ENCODE results near the gene EPHA1.
"Not testable (repeated sequence)": the region's sequence is repeated elsewhere in the genome, so short reads cannot be mapped to it uniquely, and the experiment has no call there.

EPHA1 gene

DNA sequence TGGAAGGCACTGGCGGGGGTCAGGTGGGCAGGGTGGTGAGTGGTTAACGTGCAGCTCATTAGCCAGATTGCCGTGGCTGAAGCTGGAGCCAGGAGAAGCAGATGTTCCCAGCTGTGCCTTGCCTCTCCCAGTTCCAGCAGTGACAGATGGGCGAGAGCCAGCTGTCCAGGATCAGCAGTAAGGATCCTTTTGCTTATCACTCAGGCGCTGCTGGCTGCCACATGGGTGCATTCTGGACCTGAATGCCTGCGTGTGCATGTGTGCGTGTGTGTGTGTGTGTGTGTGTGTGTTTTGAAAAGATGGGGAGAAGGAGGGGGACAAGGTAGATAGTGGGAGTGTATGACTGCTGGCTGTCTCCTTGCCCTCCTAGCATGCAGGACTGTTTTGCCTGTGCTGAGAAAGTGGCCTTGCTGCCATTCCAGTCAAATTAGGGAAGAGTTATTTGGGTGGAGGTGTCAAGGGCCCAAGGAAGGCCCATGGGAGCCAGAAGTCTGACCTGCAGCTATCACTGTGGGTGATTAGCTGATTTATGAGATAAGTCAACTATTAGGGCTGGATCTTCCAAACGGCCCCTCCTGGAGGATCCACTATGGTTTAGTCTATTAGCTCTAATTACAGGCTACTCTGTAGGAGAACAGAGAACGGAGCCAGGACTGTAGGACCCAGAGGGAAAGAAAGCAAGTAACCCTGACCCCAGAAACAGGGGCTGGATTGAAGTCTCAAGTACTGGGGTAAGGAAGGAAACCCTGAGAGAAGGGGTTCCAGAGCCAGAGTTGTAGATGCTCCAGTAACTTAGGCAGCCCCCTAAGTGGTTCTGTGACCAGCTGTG lies 3.3 kb downstream of the EPHA1 start:
- no peak for DNase-seq (ENCODE audit: low read depth)
- H3K4me3 ChIP-seq (ENCODE audit: control insufficient read depth, low read depth, low read length), result no peak overlapping the region
- TF ChIP-seq, protein P1, sequence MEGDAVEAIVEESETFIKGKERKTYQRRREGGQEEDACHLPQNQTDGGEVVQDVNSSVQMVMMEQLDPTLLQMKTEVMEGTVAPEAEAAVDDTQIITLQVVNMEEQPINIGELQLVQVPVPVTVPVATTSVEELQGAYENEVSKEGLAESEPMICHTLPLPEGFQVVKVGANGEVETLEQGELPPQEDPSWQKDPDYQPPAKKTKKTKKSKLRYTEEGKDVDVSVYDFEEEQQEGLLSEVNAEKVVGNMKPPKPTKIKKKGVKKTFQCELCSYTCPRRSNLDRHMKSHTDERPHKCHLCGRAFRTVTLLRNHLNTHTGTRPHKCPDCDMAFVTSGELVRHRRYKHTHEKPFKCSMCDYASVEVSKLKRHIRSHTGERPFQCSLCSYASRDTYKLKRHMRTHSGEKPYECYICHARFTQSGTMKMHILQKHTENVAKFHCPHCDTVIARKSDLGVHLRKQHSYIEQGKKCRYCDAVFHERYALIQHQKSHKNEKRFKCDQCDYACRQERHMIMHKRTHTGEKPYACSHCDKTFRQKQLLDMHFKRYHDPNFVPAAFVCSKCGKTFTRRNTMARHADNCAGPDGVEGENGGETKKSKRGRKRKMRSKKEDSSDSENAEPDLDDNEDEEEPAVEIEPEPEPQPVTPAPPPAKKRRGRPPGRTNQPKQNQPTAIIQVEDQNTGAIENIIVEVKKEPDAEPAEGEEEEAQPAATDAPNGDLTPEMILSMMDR (conservative IDR thresholded peaks at IDR 0.05; ENCODE audit: control insufficient read depth, insufficient read depth, low read depth, low read length), result no peak

DNA sequence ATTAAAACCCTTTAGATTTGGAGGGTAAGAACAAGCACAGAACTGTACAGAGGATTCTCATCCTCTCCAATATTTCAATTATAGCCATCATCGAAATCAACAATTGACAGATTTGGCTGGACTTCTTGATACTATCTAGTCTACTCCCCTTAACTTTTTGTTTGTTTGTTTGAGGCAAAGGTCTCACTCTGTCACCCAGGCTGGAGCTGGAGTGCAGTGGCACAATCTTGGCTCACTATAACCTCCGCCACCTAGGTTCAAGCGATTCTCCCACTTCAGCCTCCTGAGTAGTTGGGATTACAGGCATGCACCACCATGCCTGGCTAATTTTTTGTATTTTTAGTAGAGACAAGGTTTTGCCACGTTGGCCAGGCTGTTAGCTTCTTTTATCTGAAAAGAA lies 6.4 kb downstream of the EPHA1 start:
- not testable (repeated sequence) for H3K4me3 ChIP-seq (ENCODE audit: control insufficient read depth, low read depth, low read length); DNase-seq (ENCODE audit: low read depth)

DNA sequence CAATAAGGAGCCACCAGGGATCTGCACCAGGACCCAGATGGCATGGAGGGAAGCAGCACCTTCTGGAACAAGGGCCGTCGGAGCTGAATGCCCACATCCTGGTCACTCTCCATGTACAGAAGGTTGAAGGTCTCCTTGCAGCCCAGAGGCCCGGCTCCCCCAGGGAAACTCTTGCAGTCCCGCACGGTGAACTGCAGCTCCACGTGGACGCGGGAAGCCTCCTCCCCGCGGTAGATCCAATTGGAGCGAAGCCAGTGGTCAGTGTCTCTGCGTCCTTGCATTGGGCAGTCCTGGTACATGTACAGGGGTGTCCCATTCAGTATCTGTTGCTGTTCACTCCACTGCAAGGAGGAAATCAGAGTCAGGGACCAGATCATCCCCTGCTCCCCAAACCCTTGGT lies 7.4 kb downstream of the EPHA1 start:
- no peak for DNase-seq (ENCODE audit: low read depth)
- no peak overlapping the region for H3K4me3 ChIP-seq (ENCODE audit: control insufficient read depth, low read depth, low read length)
- TF ChIP-seq, protein P1 (conservative IDR thresholded peaks at IDR 0.05; ENCODE audit: control insufficient read depth, insufficient read depth, low read depth, low read length), result no peak

DNA sequence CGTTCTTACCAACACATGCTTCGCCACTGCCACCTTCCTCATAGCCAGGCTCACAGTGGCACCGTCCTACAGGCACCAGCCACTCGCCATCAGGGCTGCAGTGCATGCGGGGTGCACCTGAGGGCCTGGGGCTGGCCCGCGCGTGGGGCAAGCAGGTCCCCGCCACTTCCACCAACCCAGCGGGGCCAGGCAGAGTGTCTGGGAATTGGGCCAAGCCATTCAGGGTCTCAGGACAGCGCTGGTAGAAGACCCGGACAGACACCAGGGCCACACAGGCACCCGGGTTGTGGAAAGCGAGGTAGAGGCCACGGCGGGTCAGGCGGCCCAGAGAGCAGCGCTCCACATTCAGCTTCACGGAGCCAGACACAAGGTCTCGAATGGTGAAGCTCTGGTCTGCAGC lies 9.0 kb downstream of the EPHA1 start:
- no peak overlapping the region for H3K4me3 ChIP-seq (ENCODE audit: control insufficient read depth, low read depth, low read length)
- DNase-seq (ENCODE audit: low read depth), result no peak
- TF ChIP-seq, protein P1 (conservative IDR thresholded peaks at IDR 0.05; ENCODE audit: control insufficient read depth, insufficient read depth, low read depth, low read length), result no peak

DNA sequence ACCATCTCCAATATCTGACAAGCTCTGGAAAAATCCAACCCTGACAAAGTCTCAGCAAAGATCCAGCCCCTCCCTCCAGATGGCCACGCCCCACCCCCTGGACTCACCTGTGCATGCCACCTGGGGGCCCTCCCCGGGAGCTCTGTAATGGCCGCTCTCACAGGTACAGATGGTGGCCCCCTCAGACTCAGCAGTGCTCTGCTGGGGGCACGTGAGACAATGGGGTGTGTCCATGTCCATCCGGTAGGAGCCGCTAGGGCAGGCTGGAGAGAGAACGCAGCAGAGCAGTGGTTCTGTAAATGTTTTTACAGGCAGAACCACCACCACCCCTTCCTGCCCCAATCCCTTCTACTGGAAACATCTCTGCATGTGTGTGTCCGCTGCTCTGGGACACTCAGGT lies 9.5 kb downstream of the EPHA1 start:
- no peak for DNase-seq (ENCODE audit: low read depth)
- H3K4me3 ChIP-seq (ENCODE audit: control insufficient read depth, low read depth, low read length), result no peak overlapping the region
- TF ChIP-seq, protein P1 (conservative IDR thresholded peaks at IDR 0.05; ENCODE audit: control insufficient read depth, insufficient read depth, low read depth, low read length), result no peak

DNA sequence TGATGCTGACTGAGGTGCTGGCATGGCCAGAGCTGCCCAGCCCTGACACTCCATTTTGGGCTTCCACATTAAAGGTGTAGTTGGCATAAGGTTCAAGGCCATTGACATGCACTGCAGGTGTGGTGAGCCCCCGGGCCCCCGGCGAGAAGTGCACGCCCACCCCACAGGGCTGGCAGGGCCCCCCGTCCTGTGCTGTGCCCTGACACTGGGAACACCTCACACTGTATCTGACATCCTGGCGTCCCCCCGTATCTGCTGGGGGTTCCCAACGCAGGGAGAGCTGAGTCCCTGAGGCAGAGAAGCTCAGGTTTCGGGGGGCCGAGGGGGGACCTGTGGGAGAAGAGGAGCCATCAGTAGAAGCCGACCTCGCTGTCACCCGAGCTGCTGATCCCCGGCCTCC lies 10.0 kb downstream of the EPHA1 start:
- DNase-seq (ENCODE audit: low read depth), result no peak
- TF ChIP-seq, protein P1 (conservative IDR thresholded peaks at IDR 0.05; ENCODE audit: control insufficient read depth, insufficient read depth, low read depth, low read length), result no peak
- H3K4me3 ChIP-seq (ENCODE audit: control insufficient read depth, low read depth, low read length), result no peak overlapping the region

DNA sequence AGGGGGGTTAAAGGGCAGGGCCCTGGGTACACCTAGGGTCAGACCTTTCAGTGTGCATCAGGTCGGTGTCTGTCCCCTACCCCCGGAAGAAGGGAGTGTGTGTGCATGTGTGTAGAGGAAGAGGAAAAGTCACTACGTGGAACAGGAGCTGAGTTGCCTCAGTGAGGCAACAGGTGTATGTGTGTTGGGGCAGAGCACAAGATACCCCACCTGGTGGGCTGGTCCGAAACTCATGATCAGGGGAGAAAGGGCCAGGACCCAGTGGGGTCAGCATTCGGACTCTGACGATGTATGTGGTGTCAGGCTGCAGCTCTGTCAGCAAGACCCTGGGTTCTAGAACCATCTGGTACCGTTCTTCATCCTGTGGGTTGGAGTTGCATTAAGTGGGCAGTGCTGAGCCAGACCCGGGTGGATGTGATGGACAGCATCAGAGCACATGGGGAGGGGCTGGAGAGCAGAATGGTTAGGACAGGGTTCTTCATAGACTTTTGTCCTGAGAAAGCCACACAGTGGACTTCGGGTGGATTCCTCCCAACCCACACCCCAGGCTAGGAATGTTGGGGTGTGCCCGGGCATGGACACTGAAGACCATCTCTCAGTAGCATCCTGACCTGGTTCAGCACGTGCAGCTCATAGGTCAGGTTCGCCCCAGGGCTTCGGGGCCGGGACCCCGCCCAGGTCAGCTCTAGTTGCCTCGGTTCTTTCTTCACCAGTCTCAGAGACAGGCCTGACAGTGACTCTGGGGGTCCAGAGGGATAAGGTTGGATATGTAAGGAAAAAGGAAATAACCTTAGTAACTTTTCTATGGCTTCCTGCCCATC lies 10.7 kb downstream of the EPHA1 start:
- no peak overlapping the region for H3K4me3 ChIP-seq (ENCODE audit: control insufficient read depth, low read depth, low read length)
- no peak for DNase-seq (ENCODE audit: low read depth)
- TF ChIP-seq, protein P1 (conservative IDR thresholded peaks at IDR 0.05; ENCODE audit: control insufficient read depth, insufficient read depth, low read depth, low read length), result no peak

Measured in fibroblast of mammary gland (primary cell).